GM10847 (cell line): Measurements from ENCODE around the gene TMEM267.

ENCODE experiments used
- POLR2A ChIP-seq: IDR thresholded peaks from 2 replicates; pipeline ENCODE4 v1.6.1; 2011; ENCODE audit not compliant: insufficient read length; ENCODE audit errors: extremely low read depth

The TMEM267 gene

DNA sequence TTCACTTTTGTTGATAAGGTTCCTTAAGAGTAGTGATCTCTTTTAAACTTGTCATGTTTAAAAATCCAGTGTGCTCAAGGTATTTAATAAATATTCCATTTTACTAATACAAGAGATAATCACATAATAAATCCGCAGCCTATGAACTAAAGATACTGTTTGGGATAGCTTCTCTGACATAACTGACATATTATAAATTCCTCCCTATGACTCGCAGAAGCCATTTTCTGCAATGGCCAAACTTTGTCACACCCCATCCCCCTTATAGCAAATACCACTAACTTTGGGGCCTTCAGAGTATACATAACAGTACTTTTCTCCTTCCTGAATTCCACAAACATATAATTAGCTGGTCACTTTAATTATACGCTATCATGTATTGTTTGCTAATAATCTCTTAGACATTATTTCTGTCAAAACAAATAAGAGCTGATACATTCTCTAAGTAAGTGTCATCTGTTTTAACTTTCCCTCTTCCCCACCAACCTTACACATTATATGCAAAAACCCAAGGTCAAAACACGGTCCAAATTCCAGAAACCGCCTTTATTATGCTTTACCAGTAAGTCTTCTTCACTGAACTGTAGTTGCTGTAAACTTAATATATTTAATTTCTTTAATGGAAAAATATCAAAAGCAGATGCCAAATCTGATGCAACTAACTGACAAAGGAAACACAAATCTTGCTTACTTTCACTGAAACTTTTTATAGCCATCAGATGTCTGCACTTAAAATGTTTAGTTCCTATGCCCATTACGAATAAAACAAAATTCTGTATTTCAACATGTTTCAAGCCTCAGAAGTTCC lies 971 bp downstream of the TMEM267 start:
- TF ChIP-seq POLR2A, result no peak

GRCh38 chr5:43469671-43470391 lies 13.8 kb downstream of the TMEM267 start:
- TF ChIP-seq POLR2A, result no peak

DNA sequence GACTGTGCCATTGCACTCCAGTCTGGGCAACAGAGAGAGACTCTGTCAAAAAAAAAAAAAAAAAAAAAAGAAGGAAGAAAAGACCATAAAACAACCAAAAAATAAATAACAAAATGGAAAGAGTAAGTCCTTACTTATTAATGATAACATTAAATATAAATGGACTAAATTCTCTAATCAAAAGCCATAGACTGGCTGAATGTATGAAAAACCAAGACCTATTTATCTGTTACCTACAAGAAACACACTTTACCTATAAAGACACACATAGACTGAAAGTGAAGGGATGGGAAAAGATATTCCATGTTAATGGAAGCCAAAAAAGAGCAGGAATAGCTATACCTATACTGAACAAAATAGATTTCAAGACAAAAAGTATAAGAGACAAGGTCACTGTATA lies 16.6 kb downstream of the TMEM267 start:
- TF ChIP-seq POLR2A, result no peak

DNA sequence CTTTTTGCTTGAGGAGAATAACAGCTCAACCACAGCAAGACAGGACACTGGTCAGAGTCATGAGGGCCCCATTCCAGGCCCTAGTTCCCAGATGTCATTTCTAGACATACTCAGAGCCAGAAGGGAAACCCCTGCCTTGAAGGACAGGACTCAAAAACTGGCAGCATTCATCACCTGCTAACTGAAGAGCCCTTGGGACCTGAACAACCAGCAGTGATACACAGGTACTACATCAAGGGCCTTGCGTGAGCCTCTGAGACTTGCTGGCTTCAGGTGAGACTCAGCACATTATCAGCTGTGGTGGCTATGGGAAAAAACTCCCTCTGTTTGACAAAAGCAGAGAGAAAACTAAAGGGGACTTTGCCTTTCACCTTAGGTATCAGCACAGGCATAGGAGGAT lies 22.6 kb downstream of the TMEM267 start:
- no peak for TF ChIP-seq POLR2A

DNA sequence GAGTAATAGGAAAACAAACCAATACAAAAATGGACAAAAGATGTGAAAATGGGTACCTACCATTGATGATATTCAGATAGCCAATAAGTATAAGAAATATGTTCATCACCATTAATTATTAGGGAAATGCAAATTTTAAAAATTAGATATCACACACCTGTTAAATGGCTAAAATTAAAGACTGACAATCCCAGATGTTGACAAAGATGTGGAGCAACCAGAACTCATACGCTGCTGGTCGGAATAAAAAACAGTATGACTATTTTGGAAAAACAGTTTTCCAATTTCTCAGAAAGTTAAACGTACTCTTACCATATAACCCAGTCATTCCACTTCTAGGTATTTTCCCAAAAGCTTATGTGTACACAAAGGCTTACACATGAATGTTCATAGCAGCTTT lies 27.1 kb downstream of the TMEM267 start:
- no peak for TF ChIP-seq POLR2A

- no peak for TF ChIP-seq POLR2A
Observed at GRCh38 chr5:43437062-43437660, 46.5 kb downstream of the TMEM267 start.

GRCh38 chr5:43433382-43433781 lies 50.3 kb downstream of the TMEM267 start:
- TF ChIP-seq POLR2A, result no peak

DNA sequence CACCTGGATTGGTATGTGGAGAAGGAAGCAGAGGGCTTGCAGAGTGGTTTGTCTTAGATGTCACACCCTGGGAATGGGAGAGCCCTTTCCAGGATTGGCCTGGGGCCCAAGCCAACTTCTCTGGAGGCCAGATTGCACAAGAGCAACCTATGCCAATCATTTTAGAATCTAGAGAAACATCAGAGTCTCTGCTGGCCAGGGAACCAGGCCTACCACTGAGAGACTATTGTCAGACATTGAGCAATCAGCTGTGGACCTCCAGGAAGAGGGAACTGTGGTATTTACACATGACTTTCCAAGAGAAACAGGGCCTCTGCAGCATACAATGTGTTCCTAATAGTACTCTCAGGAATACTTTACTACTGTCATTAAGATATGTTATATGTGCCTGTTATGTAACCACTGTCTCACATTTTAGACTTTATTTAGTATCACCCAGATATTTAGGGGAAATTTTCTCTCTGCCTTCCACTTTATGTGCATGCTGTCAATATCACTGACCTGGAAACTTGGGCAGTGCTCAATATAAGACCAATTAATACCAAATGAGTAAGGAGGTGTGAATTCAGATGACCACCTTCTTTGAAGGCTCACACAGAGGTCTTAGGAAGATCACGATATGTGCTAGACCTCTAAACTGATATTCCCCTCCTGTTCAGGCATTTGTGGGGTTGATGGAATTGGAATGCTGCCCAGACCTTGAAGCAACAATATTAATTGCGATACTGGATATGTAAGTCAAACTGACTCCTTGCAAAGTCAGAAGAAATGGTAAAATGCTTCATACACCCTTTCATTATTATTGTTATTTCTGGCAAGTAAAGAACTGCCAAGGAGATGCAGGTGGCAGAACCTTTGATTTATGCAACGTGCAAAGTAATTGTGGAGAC lies 50.9 kb downstream of the TMEM267 start:
- no peak for TF ChIP-seq POLR2A

DNA sequence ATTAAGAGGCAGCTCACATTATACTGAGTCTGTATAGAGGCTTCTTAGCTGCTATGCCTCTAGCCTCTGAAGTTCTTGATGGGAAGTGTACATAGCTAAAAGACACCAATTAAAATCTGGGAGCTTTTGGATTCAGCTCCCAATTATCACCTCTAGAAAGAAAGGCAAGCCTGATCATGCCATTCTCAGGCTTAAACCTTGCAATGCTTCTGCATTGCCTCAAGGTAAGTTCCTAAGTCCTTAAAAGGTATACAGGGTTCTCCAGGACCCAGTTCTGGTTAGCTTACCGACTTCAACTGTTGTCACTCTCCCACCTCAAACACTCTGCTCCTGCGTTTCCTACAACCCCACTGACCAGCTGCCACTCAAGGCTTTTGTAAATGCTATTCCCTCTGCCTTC lies 54.0 kb downstream of the TMEM267 start:
- no peak for TF ChIP-seq POLR2A

DNA sequence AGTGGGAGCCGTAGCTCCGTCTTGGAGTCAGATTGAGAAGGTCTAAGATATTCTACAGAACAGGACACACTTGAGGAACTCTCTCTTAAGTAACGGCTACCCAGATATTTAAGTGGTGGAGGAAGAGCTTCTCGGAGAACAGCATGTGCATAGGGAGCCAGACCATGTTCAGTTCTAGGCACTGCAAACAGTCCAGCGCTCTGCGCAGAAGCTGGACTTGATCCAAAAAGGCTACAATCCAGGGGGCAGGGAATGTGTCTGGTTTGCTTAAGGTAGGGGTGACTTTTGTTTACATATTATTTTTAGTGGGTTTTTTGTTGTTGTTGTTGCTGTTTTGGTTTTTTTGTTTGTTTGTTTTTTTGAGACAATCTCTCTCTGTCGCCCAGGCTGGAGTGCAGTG lies 54.6 kb downstream of the TMEM267 start:
- no peak for TF ChIP-seq POLR2A

- TF ChIP-seq POLR2A, result no peak
Observed at GRCh38 chr5:43427306-43427705, 56.4 kb downstream of the TMEM267 start.

DNA sequence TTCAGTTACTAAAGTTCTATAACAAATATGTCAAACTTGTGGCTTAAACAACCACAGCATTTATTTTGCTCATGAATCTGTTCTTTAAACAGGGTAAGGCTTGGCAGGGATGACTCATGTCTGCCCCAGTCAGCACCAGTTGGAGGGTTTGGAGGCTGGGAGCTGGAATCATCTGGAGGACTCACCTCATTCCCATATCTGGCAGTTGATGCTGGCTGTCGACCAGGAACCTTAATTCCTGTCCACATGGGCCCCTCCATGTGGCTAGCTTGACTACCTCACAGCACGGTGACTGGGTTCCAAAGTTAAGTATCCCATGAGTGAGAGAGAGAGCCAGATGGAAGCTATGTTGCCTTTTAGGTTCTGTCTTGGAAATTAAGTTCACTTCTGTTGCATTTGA lies 57.7 kb downstream of the TMEM267 start:
- no peak for TF ChIP-seq POLR2A

GRCh38 chr5:43422143-43422542 lies 61.5 kb downstream of the TMEM267 start:
- no peak for TF ChIP-seq POLR2A

- TF ChIP-seq POLR2A, result no peak
Observed at GRCh38 chr5:43421450-43422133, 62.1 kb downstream of the TMEM267 start.

DNA sequence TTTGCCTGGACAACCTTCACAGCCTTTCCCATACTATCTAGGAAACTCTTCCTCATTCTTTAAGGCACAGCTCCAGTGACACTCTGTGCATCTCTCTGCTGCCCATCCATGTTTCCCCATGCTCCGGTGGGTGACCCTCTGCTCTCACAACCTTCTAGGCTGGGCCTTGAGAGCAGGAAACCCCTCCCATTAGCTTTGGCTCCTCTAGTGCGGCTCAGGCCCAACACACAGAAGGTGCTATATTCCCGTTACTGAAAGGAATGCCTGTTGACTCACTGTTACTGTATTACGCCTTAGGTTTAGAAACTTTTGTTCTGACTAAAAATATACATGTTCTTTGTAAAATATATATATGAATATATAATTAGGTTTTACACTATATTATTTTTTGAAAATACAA lies 63.4 kb downstream of the TMEM267 start:
- no peak for TF ChIP-seq POLR2A
